ENCODE measurements around the gene RAB10.

DNA sequence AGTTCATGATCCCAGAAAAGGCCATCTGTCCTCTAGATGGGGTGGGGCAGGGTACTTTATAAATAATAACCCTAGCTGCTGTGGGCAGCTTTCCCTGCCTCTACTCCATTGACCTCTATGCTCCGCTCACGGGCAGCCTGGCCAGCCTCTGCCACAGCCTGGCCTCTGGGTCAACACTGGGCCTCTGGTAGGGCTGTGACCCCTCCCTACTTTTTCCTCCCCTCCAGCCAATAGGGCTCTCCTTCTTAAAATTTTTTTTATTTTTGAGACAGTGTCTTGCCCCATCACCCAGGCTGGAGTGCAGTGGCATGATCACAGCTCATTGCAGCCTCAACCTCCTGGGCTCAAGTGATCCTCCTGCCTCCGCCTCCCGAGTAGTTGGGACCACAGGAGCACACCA is 134.9 kb downstream of the RAB10 start:
- TF ChIP-seq ELK1 (IDR thresholded peaks at IDR 0.05; ENCODE audit: borderline replicate concordance, low read depth, low read length) (no peak), CTCF (conservative IDR thresholded peaks at IDR 0.05; ENCODE audit: low read depth, low read length) (no peak), POLR2A (IDR thresholded peaks at IDR 0.05; ENCODE audit: low read depth, low read length) (no peak), RAD21 (IDR thresholded peaks at IDR 0.05; ENCODE audit: low read length) (no peak), USF2 (IDR thresholded peaks at IDR 0.05; ENCODE audit: low read depth, low read length) (no peak), CEBPB (IDR thresholded peaks at IDR 0.05; ENCODE audit: low read depth, low read length) (no peak), RFX5 (IDR thresholded peaks at IDR 0.05; ENCODE audit: low read depth, low read length) (no peak), RCOR1 (IDR thresholded peaks at IDR 0.05; ENCODE audit: insufficient replicate concordance, low read length) (no peak), MAFK (IDR thresholded peaks at IDR 0.05; ENCODE audit: low read depth, low read length) (no peak), MAZ (IDR thresholded peaks at IDR 0.05; ENCODE audit: borderline replicate concordance, low read depth, low read length) (no peak), FOS (IDR thresholded peaks at IDR 0.05; ENCODE audit: low read depth, low read length) (no peak)
